HEK293 (cell line): Measurements from ENCODE around the gene ATP5PB.

Experiments
- CTCF ChIA-PET: fragments of 350-600 bp; formaldehyde crosslinking; extraction: SDS; loops from one replicate; lab custom pipeline; 2021; ENCODE audit warnings: antibody characterized with exemption; lab: Yijun Ruan, JAX
- POLR2A ChIA-PET: fragments of 300-600 bp; formaldehyde crosslinking; extraction: SDS; loops from one replicate; lab custom pipeline; 2020; ENCODE audit warnings: antibody characterized with exemption, inconsistent platforms; lab: Yijun Ruan, JAX
- H3K27ac ChIP-seq: fragments of 200-500 bp; sonication (Bioruptor generic); 2 replicates; pipeline ENCODE4 v1.5.1; 2014; ENCODE audit warnings: low read depth, low read length, control low read depth, inconsistent platforms; ENCODE audit errors: extremely low read depth
- H3K36me3 ChIP-seq, 2 experiments: fragments of 200-500 bp in 1 of 2; sonication (Bioruptor generic) in 1 of 2; 1 replicate in 1 of 2; 2 replicates in 1 of 2; pipeline ENCODE4 v1.5.1; 2014 to 2017; ENCODE audit warnings: inconsistent platforms in 2 of 2, low read length in 2 of 2; ENCODE audit not compliant: control insufficient read depth in 2 of 2, insufficient read depth in 1 of 2
- H3K4me1 ChIP-seq: fragments of 200-500 bp; sonication (Bioruptor generic); 2 replicates; pipeline ENCODE4 v1.5.1; 2014; ENCODE audit warnings: mild to moderate bottlenecking, low read length, inconsistent platforms; ENCODE audit not compliant: control insufficient read depth, insufficient read depth
- H3K4me3 ChIP-seq: 2 replicates; pipeline ENCODE4 v1.5.1; 2011; ENCODE audit warnings: low read depth, mild to moderate bottlenecking, control low read depth, low read length, moderate library complexity
- H3K9me3 ChIP-seq: fragments of 200-500 bp; sonication (Bioruptor generic); 2 replicates; pipeline ENCODE4 v1.5.1; 2014; ENCODE audit warnings: low read depth, low read length, inconsistent platforms; ENCODE audit not compliant: control insufficient read depth, insufficient read depth
- EGR2 ChIP-seq: fragments of 450-650 bp; formaldehyde crosslinking; IDR thresholded peaks from 2 replicates; pipeline ENCODE4 v1.5.1; 2016; ENCODE audit warnings: low read depth, missing biosample characterization, missing genetic modification characterization
- OVOL3 ChIP-seq: fragments of 450-650 bp; formaldehyde crosslinking; IDR thresholded peaks from 2 replicates; pipeline ENCODE4 v1.5.1; 2016; ENCODE audit warnings: missing biosample characterization, missing genetic modification characterization
- PRDM10 ChIP-seq: fragments of 450-650 bp; formaldehyde crosslinking; IDR thresholded peaks from 2 replicates; pipeline ENCODE4 v1.5.1; 2016; ENCODE audit warnings: missing biosample characterization, missing genetic modification characterization
- PRDM2 ChIP-seq: fragments of 450-650 bp; formaldehyde crosslinking; IDR thresholded peaks from 2 replicates; pipeline ENCODE4 v1.5.1; 2016; ENCODE audit warnings: missing biosample characterization, missing genetic modification characterization, borderline replicate concordance
- TSHZ1 ChIP-seq: fragments of 450-650 bp; formaldehyde crosslinking; IDR thresholded peaks from 2 replicates; pipeline ENCODE4 v1.5.1; 2016; ENCODE audit warnings: missing biosample characterization, missing genetic modification characterization, borderline replicate concordance
- ZBTB17 ChIP-seq: fragments of 450-650 bp; formaldehyde crosslinking; IDR thresholded peaks from 2 replicates; pipeline ENCODE4 v1.5.1; 2016; ENCODE audit warnings: missing biosample characterization, missing genetic modification characterization
- ZBTB7A ChIP-seq: fragments of 450-650 bp; formaldehyde crosslinking; IDR thresholded peaks from 2 replicates; pipeline ENCODE4 v1.5.1; 2016; ENCODE audit warnings: low read depth, missing biosample characterization, missing genetic modification characterization
- ZFP3 ChIP-seq: fragments of 450-650 bp; formaldehyde crosslinking; IDR thresholded peaks from 2 replicates; pipeline ENCODE4 v1.5.1; 2016; ENCODE audit warnings: low read depth, missing biosample characterization, missing genetic modification characterization
- ZFP37 ChIP-seq: fragments of 450-650 bp; formaldehyde crosslinking; IDR thresholded peaks from 2 replicates; pipeline ENCODE4 v1.5.1; 2016; ENCODE audit warnings: missing biosample characterization, missing genetic modification characterization
- ZNF175 ChIP-seq: fragments of 450-650 bp; formaldehyde crosslinking; IDR thresholded peaks from 2 replicates; pipeline ENCODE4 v1.5.1; 2016; ENCODE audit warnings: missing biosample characterization, missing genetic modification characterization
- ZNF19 ChIP-seq: fragments of 450-650 bp; formaldehyde crosslinking; IDR thresholded peaks from 2 replicates; pipeline ENCODE4; 2016; ENCODE audit warnings: missing biosample characterization, missing genetic modification characterization, low read depth
- ZNF2 ChIP-seq: fragments of 450-650 bp; formaldehyde crosslinking; IDR thresholded peaks from 2 replicates; pipeline ENCODE4 v1.5.1; 2016; ENCODE audit warnings: missing biosample characterization, missing genetic modification characterization
- ZNF202 ChIP-seq: fragments of 450-650 bp; formaldehyde crosslinking; IDR thresholded peaks from 2 replicates; pipeline ENCODE4 v1.5.1; 2016; ENCODE audit warnings: missing biosample characterization, missing genetic modification characterization, borderline replicate concordance
- ZNF26 ChIP-seq: fragments of 450-650 bp; formaldehyde crosslinking; IDR thresholded peaks from 2 replicates; pipeline ENCODE4 v1.5.1; 2016; ENCODE audit warnings: missing biosample characterization, missing genetic modification characterization
- ZNF433 ChIP-seq: fragments of 450-650 bp; formaldehyde crosslinking; IDR thresholded peaks from 2 replicates; pipeline ENCODE4 v1.5.1; 2016; ENCODE audit warnings: missing biosample characterization, missing genetic modification characterization, low read depth
- ZNF48 ChIP-seq: fragments of 450-650 bp; formaldehyde crosslinking; IDR thresholded peaks from 2 replicates; pipeline ENCODE4 v1.5.1; 2016; ENCODE audit warnings: missing biosample characterization, missing genetic modification characterization
- ZNF488 ChIP-seq: fragments of 450-650 bp; formaldehyde crosslinking; IDR thresholded peaks from 2 replicates; pipeline ENCODE4 v1.5.1; 2016; ENCODE audit warnings: missing biosample characterization, missing genetic modification characterization
- ZNF549 ChIP-seq: fragments of 450-650 bp; IDR thresholded peaks from 2 replicates; pipeline ENCODE4 v1.5.1; 2018; ENCODE audit warnings: missing biosample characterization, missing genetic modification characterization, mild to moderate bottlenecking, inconsistent platforms, moderate library complexity
- ZNF610 ChIP-seq: fragments of 450-650 bp; formaldehyde crosslinking; IDR thresholded peaks from 2 replicates; pipeline ENCODE4 v1.5.1; 2016; ENCODE audit warnings: missing biosample characterization, missing genetic modification characterization, borderline replicate concordance
- ZNF658 ChIP-seq: fragments of 450-650 bp; formaldehyde crosslinking; IDR thresholded peaks from 2 replicates; pipeline ENCODE4; 2016; ENCODE audit warnings: missing biosample characterization, missing genetic modification characterization
- ZNF792 ChIP-seq: fragments of 450-650 bp; formaldehyde crosslinking; IDR thresholded peaks from 2 replicates; pipeline ENCODE4 v1.5.1; 2016; ENCODE audit warnings: missing biosample characterization, missing genetic modification characterization

ATP5PB gene

GRCh38 chr1:111424281-111424680, 25.0 kb upstream of the ATP5PB start (continued):
- TF ChIP-seq PRDM2 (tag by site-specific recombination) (no peak), ZBTB17 (tag by site-specific recombination) (no peak), ZNF26 (no peak), TSHZ1 (tag by site-specific recombination) (no peak), ZNF488 (no peak), ZNF433 (tag by site-specific recombination) (no peak), ZNF792 (no peak), ZNF202 (tag by site-specific recombination) (no peak)

GRCh38 chr1:111436726-111437125, 12.5 kb upstream of the ATP5PB start:
- Histone ChIP-seq H3K4me1 (no peaks in the 10 kb centered on the region), H3K4me3 (no peak overlapping the region), H3K27ac (no peak overlapping the region), H3K36me3 (peaks cover 4 to 46% of the 10 kb centered on the region in 2 experiments; a peak in 1 of 3 replicates), H3K9me3 (no peaks in the 10 kb centered on the region)
- no peak for TF ChIP-seq ZFP37 (tag by site-specific recombination)
- TF ChIP-seq ZNF433 (tag by site-specific recombination), result no peak
- no peak for TF ChIP-seq ZNF658 (tag by site-specific recombination)
- no peak for TF ChIP-seq ZNF610 (tag by site-specific recombination)
- TF ChIP-seq ZNF19 (tag by site-specific recombination), result no peak
- TF ChIP-seq ZNF2 (tag by site-specific recombination), result no peak
- no peak for TF ChIP-seq OVOL3 (tag by site-specific recombination)
- TF ChIP-seq ZNF175, result no peak
- TF ChIP-seq PRDM10 (tag by site-specific recombination), result no peak
- no peak for TF ChIP-seq ZFP3 (tag by site-specific recombination)
- TF ChIP-seq ZBTB7A (tag by site-specific recombination), result no peak
- no peak for TF ChIP-seq EGR2 (tag by site-specific recombination)
- no peak for TF ChIP-seq ZNF549 (tag by site-specific recombination)
- TF ChIP-seq ZNF48 (tag by site-specific recombination), result no peak
- CTCF ChIA-PET, result interaction anchor here (0.7 to 1.6 kb wide), 2 partner anchors 9 to 218 kb away, joined by 3 read pairs; partner anchors contain the start of gene OVGP1
- POLR2A ChIA-PET, result interaction anchor here (1.7 to 2.2 kb wide), 2 partner anchors 12 to 14 kb away, joined by 7 to 8 read pairs; partner anchors contain the start of genes ATP5PB and WDR77
